Stimulated activated naive CD8-positive, alpha-beta T cell treated with anti-CD3 and anti-CD28 coated beads, Interleukin-15, amount 100 ng/mL, for 72 hours (primary cell): Measurements from ENCODE around the gene MLX.
"Not testable (repeated sequence)": the region's sequence is repeated elsewhere in the genome, so short reads cannot be mapped to it uniquely, and the experiment has no call there.

Source experiments
- ATAC-seq: fragments of 150-1000 bp; cut with Tn5 transposase; 2 replicates; pipeline ENCODE4 v1.10.0; 2021; ENCODE audit warnings: mild to moderate bottlenecking, moderate library complexity
- DNase-seq, 2 donors: peaks; one replicate each; pipeline ENCODE4 v3.0.0; 2021 to 2022
- H3K27ac Mint-ChIP-seq, 2 donors: one replicate each; pipeline ENCODE4 v1.8.0; 2022; ENCODE audit warnings: mild to moderate bottlenecking in 2 of 2, mixed read lengths in 2 of 2, moderate library complexity in 2 of 2
- H3K27me3 Mint-ChIP-seq: one replicate; pipeline ENCODE4 v1.8.0; 2022; ENCODE audit warnings: mixed read lengths
- H3K4me1 Mint-ChIP-seq: one replicate; pipeline ENCODE4 v1.8.0; 2022; ENCODE audit warnings: mild to moderate bottlenecking, mixed read lengths
- H3K4me3 Mint-ChIP-seq, 2 donors: one replicate each; pipeline ENCODE4 v1.8.0; 2022; ENCODE audit warnings: mild to moderate bottlenecking in 2 of 2, mixed read lengths in 2 of 2, moderate library complexity in 1 of 2
- H3K9me3 Mint-ChIP-seq, 2 donors: one replicate each; pipeline ENCODE4 v1.8.0; 2022; ENCODE audit warnings: mixed read lengths in 2 of 2

Gene MLX

DNA sequence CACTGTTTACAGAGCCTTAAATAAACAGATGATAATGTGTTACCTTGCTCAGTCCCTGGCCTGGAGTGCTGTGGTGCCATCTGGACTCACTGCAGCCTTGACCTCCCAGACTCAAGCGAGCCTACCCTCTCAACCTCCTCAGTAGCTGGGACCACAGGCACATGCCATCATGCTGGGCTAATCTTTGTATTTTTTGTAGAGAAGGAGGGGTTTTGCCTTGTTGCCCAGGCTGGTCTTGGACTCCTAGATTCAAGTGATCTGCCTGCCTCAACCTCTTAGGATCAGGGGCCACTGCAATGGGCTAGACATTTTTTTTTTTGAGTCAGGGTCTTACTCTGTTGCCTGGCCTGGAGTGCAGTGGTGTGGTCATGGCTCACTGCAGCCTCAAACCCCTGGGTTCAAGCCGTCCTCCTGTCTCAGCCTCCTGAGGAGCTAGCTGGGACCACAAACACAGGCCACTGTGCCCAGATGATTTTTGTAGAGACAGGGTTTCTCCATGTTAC lies 35.9 kb upstream of the MLX start:
- Mint-ChIP-seq H3K27me3 (peaks cover 9% of the 10 kb centered on the region), H3K27ac (no peak overlapping the region), H3K4me1 (peaks cover 55% of the 10 kb centered on the region), H3K9me3 (no peaks in the 10 kb centered on the region), H3K4me3 (peak overlapping the region in 1 of 2 donors; percentile 82)
- DNase-seq (no peak), ATAC-seq (no peak)

DNA sequence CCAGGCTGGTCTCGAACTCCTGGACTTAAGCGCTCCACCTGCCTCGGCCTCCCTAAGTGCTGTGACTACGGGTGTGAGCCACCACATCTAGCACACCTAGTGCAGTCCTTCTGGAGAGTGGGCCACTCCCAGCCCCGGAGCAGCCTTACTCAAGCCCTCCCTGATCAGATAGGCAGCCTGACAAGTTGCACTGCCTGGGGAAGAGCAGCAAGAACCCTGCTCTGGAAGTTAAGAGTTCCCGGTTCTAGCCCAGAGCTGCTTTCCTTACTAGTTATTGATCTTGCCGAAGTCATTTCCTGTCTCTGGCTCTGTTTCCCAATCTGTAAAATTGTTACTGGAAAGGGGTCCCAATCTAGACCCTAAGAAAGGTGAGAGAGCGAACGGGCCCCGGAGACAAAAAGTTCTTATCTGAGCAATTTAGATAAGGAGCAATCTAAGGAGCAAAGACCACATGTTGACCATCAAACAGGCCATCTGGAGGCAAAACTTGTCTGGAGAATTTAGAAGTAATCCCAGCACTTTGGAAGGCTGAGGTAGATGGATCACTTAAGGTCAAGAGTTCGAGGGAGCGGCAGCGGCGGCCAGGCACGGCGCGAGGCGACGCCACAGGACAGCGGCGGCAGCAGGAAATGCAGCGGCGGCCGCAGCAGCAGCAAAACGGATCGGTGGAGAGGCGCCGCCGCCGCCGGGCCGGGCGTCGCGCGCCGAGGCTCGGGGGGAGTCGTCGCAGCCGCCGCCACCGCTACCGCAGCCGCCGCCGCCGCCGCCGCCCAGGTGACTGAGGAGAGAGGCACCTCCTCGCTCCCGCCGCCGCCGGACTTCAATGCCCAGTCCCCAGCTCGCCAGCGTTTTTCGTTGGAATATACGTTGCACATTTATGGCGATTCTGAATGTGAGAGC lies 35.2 kb upstream of the MLX start:
- Mint-ChIP-seq H3K4me3 (peak overlapping the region; percentile 82), H3K9me3 (no peaks in the 10 kb centered on the region), H3K27ac (peak overlapping the region in 1 of 2 donors; percentile 68), H3K27me3 (peaks cover 9% of the 10 kb centered on the region), H3K4me1 (peaks cover 58% of the 10 kb centered on the region)
- ATAC-seq (peak; percentile 26), DNase-seq (peak; percentile 56 to 57)

DNA sequence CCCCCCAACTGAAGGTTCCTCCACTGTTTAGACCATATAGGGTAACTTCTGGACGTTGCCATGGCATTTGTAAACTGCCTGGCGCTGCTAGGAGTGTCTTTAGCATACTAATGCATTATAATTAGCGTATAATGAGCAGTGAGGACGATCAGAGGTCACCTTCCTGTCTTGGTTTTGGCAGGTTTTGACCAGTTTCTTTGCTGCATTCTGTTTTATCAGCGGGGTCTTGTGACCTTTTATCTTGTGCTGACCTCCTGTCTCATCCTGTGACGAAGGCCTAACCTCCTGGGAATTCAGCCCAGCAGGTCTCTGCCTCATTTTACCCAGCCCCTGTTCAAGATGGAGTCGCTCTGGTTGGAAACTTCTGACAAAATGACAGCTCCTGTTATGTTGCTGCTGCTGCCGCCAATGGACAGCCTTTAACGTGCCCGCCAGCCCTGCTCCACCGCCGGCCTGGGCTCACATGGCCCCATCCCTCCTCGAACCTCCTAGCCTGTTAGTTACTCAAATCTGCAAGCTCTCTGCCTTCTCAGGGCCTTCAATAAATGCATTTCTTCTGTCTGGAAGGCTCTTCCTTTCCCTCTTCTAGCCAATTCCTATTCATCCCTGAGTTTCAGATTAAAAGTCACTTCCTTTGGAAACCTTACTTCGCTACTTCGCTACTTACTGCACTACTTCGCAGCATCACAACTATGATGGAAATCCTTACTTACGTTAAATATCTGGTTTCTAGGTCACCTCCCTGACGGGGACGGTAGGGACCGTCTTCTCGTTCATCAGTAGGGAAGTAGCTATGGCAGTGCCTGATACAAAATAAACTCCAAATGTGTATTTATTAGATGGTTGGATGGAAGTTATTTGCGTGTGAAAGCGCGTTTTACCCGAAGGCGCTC lies 31.5 kb upstream of the MLX start:
- Mint-ChIP-seq H3K4me1 (peaks cover 59% of the 10 kb centered on the region), H3K27me3 (peaks cover 9% of the 10 kb centered on the region), H3K4me3 (peak overlapping the region; percentile 66 to 92), H3K27ac (peak overlapping the region; percentile 8 to 88), H3K9me3 (no peaks in the 10 kb centered on the region)
- ATAC-seq = peak; percentile 26
- DNase-seq = no peak

DNA sequence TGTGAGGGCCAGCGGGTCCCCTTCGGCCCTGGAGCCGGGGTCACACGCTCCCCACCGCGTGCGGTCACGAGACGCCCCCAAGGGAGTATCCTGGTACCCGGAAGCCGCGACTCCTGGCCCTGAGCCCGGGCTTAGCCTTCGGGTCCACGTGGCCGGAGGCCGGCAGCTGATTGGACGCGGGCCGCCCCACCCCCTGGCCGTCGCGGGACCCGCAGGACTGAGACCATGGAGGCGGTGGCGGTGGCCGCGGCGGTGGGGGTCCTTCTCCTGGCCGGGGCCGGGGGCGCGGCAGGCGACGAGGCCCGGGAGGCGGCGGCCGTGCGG lies 30.9 kb upstream of the MLX start, which contains the start of gene NAGLU:
Gene NAGLU, plus strand, starts transcription at position 194 of the 324 bp plus-strand sequence. Its CDS starts 32 bp downstream, at position 226.
- H3K27me3 Mint-ChIP-seq = peaks cover 9% of the 10 kb centered on the region
- H3K27ac Mint-ChIP-seq = peak within 1 kb of the TSS; percentile 65 to 90
- ATAC-seq (peak; percentile 93), DNase-seq (peak; percentile 83 to 88)
- peak within 1 kb of the TSS; percentile 92 for H3K4me3 Mint-ChIP-seq
- H3K4me1 Mint-ChIP-seq = peaks cover 59% of the 10 kb centered on the region
- no peaks in the 10 kb centered on the region for H3K9me3 Mint-ChIP-seq

DNA sequence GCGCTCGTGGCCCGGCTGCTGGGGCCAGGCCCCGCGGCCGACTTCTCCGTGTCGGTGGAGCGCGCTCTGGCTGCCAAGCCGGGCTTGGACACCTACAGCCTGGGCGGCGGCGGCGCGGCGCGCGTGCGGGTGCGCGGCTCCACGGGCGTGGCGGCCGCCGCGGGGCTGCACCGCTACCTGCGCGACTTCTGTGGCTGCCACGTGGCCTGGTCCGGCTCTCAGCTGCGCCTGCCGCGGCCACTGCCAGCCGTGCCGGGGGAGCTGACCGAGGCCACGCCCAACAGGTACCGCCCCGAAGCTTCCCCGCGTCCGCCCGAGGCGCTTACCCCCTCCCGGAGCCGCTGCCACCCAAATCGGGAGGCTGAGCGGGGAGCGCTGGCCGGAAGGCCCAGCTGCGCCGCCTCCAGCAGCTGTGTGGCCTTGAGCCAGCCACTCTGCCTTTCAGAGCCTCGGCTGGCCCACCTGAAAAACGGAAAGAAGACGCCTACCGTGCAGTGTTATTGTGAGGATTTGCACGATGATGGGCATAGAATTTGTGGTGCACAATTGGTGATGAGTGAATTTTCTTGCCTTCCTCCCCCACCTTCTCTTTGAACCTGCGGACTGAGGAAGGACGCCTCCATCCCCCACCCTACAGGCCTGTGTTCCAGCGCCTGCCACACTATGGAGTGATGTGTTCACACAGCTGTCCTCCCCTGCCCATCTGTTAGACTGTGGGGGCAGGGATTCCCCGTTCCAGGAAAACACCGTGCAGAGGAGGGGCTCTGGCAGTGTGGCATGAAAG lies 30.3 kb upstream of the MLX start:
- no peaks in the 10 kb centered on the region for H3K9me3 Mint-ChIP-seq
- H3K4me1 Mint-ChIP-seq = peaks cover 59% of the 10 kb centered on the region
- peak overlapping the region; percentile 90 to 92 for H3K4me3 Mint-ChIP-seq
- H3K27ac Mint-ChIP-seq = peak overlapping the region; percentile 65 to 90
- ATAC-seq (peak; percentile 78), DNase-seq (peak; percentile 66 to 78)
- peaks cover 9% of the 10 kb centered on the region for H3K27me3 Mint-ChIP-seq

DNA sequence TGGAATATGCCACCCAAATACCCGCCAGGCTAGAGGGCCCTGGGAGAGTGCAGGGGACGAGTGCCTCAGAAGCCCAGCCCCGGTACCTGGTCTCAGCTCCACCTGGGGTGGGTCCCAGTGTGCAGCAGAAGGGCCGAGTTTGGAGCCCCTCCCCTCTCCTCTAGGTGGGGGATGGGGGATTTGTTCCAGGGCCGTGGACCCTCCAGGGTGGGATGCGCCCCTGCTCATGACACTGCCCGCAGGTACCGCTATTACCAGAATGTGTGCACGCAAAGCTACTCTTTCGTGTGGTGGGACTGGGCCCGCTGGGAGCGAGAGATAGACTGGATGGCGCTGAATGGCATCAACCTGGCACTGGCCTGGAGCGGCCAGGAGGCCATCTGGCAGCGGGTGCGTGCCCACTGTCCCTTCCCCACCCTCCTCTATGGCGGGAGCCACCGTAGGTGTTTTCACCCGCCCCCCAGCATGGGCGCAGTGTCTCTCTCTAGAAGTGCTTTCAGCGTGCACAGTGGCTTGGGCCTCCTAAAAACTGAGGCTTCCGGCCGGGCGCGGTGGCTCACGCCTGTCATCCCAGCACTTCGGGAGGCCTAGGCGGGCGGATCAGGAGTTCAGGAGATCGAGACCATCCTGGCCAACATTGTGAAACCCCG lies 29.6 kb upstream of the MLX start:
- ATAC-seq = no peak
- Mint-ChIP-seq H3K4me3 (peak overlapping the region; percentile 90 to 92), H3K9me3 (no peaks in the 10 kb centered on the region), H3K4me1 (peaks cover 59% of the 10 kb centered on the region), H3K27ac (no peak overlapping the region), H3K27me3 (peaks cover 9% of the 10 kb centered on the region)
- DNase-seq = no peak

GRCh38 chr17:42537826-42538451 lies 29.0 kb upstream of the MLX start:
- H3K9me3 Mint-ChIP-seq = no peaks in the 10 kb centered on the region
- H3K27ac Mint-ChIP-seq = no peak overlapping the region
- no peak for DNase-seq
- peaks cover 9% of the 10 kb centered on the region for H3K27me3 Mint-ChIP-seq
- no peak for ATAC-seq
- peak overlapping the region; percentile 70 to 92 for H3K4me3 Mint-ChIP-seq
- H3K4me1 Mint-ChIP-seq = peaks cover 63% of the 10 kb centered on the region

- H3K4me1 Mint-ChIP-seq = peaks cover 68% of the 10 kb centered on the region
- H3K27ac Mint-ChIP-seq = no peak overlapping the region
- H3K9me3 Mint-ChIP-seq = no peaks in the 10 kb centered on the region
- ATAC-seq (no peak), DNase-seq (no peak)
- peaks cover 4% of the 10 kb centered on the region for H3K27me3 Mint-ChIP-seq
- no peak overlapping the region for H3K4me3 Mint-ChIP-seq
These were observed 28.4 kb upstream of the MLX start for GRCh38 chr17:42538482-42538881.

DNA sequence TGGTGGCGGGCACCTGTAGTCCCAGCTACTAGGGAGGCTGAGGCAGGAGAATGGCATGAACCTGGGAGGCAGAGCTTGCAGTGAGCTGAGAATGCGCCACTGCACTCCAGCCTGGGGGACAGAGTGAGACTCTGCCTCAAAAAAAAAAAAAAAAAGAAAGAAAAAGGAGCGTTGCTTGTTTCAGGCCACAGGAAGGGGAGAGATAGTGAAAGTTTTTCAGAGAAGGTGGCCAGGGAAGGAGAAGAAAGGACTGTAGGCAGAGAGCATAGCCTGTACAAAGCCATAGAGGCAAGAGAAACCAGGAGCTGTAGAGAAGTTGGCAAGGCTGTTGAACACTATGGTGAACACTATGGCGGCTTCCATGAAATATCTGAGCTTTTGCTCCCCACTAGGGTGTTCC lies 26.3 kb upstream of the MLX start:
- not testable (repeated sequence) for H3K9me3 Mint-ChIP-seq, ATAC-seq, DNase-seq, H3K27me3 Mint-ChIP-seq
- peaks cover 65% of the 10 kb centered on the region for H3K4me1 Mint-ChIP-seq
- H3K4me3 Mint-ChIP-seq = peak overlapping the region; percentile 48 to 67
- H3K27ac Mint-ChIP-seq = peak overlapping the region in 1 of 2 donors; percentile 38

DNA sequence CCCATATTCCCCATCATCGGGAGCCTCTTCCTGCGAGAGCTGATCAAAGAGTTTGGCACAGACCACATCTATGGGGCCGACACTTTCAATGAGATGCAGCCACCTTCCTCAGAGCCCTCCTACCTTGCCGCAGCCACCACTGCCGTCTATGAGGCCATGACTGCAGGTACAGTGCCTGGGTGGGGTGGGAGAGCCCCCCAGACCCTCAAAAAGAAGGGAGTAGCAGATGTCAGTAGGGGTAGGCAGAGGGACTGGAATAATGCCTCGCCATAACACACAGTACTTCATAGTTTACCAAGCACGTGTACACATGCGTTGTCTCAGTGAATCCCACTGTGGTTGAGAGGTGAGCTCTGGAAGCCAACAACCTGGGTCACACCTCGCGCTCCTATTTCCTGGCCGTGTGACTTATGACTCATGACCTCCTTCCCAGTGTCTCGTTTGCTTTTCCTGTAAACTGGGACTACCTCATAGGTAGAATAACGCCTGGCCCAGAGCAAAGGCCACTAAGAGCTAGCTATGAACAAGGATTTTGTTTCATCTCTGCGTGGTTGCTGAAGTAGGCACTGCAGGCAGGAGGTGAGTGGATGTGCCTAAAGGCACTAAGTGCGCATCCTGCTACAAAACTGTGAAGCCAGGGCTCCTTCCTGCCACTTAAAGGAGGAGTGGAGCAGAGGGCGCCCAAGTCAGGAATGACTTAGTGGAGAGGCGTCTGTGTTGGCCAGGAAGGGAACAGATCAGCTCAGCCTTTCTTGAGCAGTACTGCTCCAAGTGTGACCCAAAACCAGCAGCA lies 25.7 kb upstream of the MLX start:
- ATAC-seq (peak; percentile 74), DNase-seq (peak in 1 of 2 donors; percentile 56)
- H3K9me3 Mint-ChIP-seq = no peaks in the 10 kb centered on the region
- H3K4me1 Mint-ChIP-seq = peaks cover 61% of the 10 kb centered on the region
- H3K4me3 Mint-ChIP-seq = peak overlapping the region; percentile 48 to 67
- peak overlapping the region in 1 of 2 donors; percentile 90 for H3K27ac Mint-ChIP-seq
- H3K27me3 Mint-ChIP-seq = no peaks in the 10 kb centered on the region

GRCh38 chr17:42543190-42544079 lies 23.5 kb upstream of the MLX start:
- H3K4me1 Mint-ChIP-seq = peaks cover 45% of the 10 kb centered on the region
- H3K9me3 Mint-ChIP-seq = no peaks in the 10 kb centered on the region
- DNase-seq (no peak), ATAC-seq (no peak)
- no peak overlapping the region for H3K4me3 Mint-ChIP-seq
- no peaks in the 10 kb centered on the region for H3K27me3 Mint-ChIP-seq
- peak overlapping the region in 1 of 2 donors; percentile 27 for H3K27ac Mint-ChIP-seq

GRCh38 chr17:42544874-42545283 lies 22.0 kb upstream of the MLX start:
- ATAC-seq (no peak), DNase-seq (no peak)
- Mint-ChIP-seq H3K4me3 (no peak overlapping the region), H3K9me3 (no peaks in the 10 kb centered on the region), H3K27ac (no peak overlapping the region), H3K4me1 (peaks cover 45% of the 10 kb centered on the region), H3K27me3 (no peaks in the 10 kb centered on the region)
